Measurements from ENCODE around the gene HCN3.
A peak's percentile ranks its signal among the peaks of the same experiment; 100 is the strongest.

HCN3 gene

DNA sequence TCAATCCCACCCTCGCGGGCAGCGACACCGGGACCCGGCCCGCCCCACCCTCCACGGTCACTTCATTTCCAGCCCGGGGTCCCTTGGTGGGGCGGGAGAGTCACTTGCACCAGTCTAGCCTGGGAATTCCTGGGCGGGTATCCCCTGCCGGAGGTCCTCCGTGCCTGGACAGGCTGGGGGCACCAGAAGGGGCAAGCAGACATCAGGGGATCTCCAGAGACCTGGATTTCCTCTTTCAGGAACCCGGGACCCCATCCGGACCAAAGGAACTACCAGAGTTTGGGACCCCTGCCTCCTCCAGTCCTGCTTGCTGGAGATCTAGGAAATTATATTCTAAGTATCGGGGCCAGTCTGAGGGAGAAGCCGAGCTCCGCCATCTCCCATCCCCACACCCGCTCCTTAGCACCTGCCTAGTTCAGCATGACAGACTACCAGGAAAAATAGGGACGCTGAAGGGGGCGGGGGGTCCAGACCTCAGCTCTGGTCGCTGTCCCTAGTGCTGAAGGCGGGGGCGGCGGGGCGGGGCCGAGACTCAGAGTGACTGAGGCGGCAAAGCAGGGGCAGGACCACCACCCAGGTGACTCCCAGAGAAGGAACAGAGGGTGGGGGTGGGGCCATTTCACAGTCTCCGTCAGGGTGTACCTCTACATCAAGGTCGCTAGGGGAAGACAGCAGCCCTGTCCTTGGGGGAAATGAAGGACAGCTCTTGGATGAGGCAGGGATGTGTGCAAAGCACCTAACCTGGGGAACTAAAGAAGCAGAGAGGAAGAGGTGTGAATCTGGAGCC, 832 bp downstream of the HCN3 start:
- H3K4me3 ChIP-seq (ENCODE audit: low read depth, low read length): peak overlapping the region; percentile 74
- no peak for DNase-seq (ENCODE audit: low read depth, low spot score)
- CTCF ChIA-PET: interaction anchor here (1.1 to 4.5 kb wide), 9 partner anchors 12 to 370 kb away, joined by 3 to 30 read pairs (median 4); partner anchors contain the start of genes FDPS and THBS3
- TF ChIP-seq CTCF (IDR thresholded peaks at IDR 0.05; ENCODE audit: insufficient read depth, low read length, missing control alignments): peak; percentile 36
- POLR2A ChIA-PET: interaction anchor here (1.0 to 1.2 kb wide), 2 partner anchors 16 to 46 kb away, joined by 3 read pairs; partner anchors contain the start of gene SCAMP3

DNA sequence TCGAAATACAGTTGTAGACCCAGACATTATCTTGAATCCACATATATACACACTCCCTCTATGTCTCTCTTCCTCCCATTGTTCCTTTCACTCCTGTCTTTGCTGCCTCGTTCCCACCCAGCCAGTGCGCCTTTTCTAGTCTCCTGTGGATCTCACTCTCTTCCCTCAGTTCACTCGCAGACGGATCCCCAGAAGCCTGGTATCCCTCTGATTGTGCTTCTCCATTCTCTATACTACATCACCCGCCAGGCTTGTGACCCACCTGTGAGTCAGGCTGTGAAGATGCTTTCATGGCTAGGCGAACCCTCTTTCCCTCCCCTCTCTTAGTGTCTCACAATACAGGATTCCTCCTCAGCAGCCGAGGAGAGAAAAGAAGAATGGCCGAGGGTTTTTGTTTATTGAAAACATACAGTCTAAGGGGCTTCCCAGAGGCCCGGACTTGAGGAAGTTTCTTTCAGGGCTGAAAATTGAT, 1.5 kb downstream of the HCN3 start:
- POLR2A ChIA-PET: interaction anchor here (1.0 to 1.2 kb wide), 2 partner anchors 17 to 45 kb away, joined by 3 read pairs; partner anchors contain the start of gene SCAMP3
- DNase-seq (ENCODE audit: low read depth, low spot score): no peak
- CTCF ChIA-PET: interaction anchor here (1.1 to 4.5 kb wide), 9 partner anchors 11 to 370 kb away, joined by 3 to 30 read pairs (median 4); partner anchors contain the start of genes FDPS and THBS3
- no peak for TF ChIP-seq CTCF (IDR thresholded peaks at IDR 0.05; ENCODE audit: insufficient read depth, low read length, missing control alignments)
- no peak overlapping the region for H3K4me3 ChIP-seq (ENCODE audit: low read depth, low read length)

DNA sequence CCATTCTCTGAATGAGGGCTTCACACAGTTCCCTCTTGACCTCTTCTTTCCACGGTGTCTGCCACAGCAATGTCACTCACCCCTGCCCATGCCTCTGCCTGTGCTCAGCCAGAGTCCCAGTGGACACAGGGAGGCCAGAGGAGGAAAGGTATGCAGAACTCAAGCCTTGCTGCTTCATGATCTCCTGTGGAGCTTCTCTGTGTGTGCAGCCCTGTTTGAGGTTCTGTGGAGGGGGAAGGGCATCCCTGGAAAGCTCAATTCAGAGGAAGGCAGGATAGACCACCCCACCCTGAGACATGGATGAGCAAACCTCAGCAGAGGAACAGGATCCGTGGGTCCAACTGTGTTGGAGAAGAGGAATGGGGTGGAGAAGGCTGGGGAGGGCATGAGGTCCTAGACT, 2.0 kb downstream of the HCN3 start:
- no peak for TF ChIP-seq CTCF (IDR thresholded peaks at IDR 0.05; ENCODE audit: insufficient read depth, low read length, missing control alignments)
- no peak overlapping the region for H3K4me3 ChIP-seq (ENCODE audit: low read depth, low read length)
- ChIA-PET POLR2A (no interaction called here), CTCF (interaction anchor here (0.9 to 4.5 kb wide), 9 partner anchors 11 to 369 kb away, joined by 3 to 30 read pairs (median 5); partner anchors contain the start of genes FDPS and THBS3)
- no peak for DNase-seq (ENCODE audit: low read depth, low spot score)

DNA sequence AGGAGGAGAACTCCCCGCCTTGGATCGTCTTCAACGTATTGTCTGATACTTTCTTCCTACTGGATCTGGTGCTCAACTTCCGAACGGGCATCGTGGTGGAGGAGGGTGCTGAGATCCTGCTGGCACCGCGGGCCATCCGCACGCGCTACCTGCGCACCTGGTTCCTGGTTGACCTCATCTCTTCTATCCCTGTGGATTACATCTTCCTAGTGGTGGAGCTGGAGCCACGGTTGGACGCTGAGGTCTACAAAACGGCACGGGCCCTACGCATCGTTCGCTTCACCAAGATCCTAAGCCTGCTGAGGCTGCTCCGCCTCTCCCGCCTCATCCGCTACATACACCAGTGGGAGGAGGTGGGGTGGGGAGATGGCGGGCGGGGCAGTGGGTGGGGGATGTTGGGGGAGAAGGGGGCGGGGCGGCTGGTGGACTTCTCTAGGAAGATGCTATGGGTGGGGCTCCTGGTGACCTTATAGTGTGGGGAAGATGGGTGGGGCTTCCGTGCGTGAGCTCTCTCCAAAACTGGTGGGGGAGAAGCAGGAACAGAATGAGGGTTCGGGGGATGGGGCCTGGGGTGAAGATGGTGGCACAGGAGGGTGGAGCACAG, 5.3 kb downstream of the HCN3 start:
- no peak for TF ChIP-seq CTCF (IDR thresholded peaks at IDR 0.05; ENCODE audit: insufficient read depth, low read length, missing control alignments)
- POLR2A ChIA-PET: no interaction called here
- DNase-seq (ENCODE audit: low read depth, low spot score): no peak
- no peak overlapping the region for H3K4me3 ChIP-seq (ENCODE audit: low read depth, low read length)
- CTCF ChIA-PET: interaction anchor here (1.3 kb wide), 1 partner anchor 32 kb away, joined by 5 read pairs; no protein-coding TSS in a partner anchor

GRCh38 chr1:155284476-155284875, 7.2 kb downstream of the HCN3 start:
- no peak for TF ChIP-seq CTCF (IDR thresholded peaks at IDR 0.05; ENCODE audit: insufficient read depth, low read length, missing control alignments)
- ChIA-PET CTCF (interaction anchor here (0.8 kb wide), 1 partner anchor 289 kb away, joined by 3 read pairs; no protein-coding TSS in a partner anchor), POLR2A (no interaction called here)
- no peak overlapping the region for H3K4me3 ChIP-seq (ENCODE audit: low read depth, low read length)
- no peak for DNase-seq (ENCODE audit: low read depth, low spot score)

GRCh38 chr1:155285063-155285462, 7.8 kb downstream of the HCN3 start:
- DNase-seq (ENCODE audit: low read depth, low spot score): no peak
- POLR2A ChIA-PET: no interaction called here
- no peak overlapping the region for H3K4me3 ChIP-seq (ENCODE audit: low read depth, low read length)
- CTCF ChIA-PET: interaction anchor here (0.9 to 1.6 kb wide), 2 partner anchors 8 to 34 kb away, joined by 4 read pairs; partner anchors contain the start of gene HCN3
- TF ChIP-seq CTCF (IDR thresholded peaks at IDR 0.05; ENCODE audit: insufficient read depth, low read length, missing control alignments): no peak
